HG02938 (cell line): ENCODE data around the gene ZNF678.
"Not testable (repeated sequence)": the region's sequence is repeated elsewhere in the genome, so short reads cannot be mapped to it uniquely, and the experiment has no call there.

Experiments
- ATAC-seq: cut with Tn5 transposase; IDR thresholded peaks from one replicate; pipeline ENCODE4 v1.9.1; 2021; ENCODE audit warnings: mild to moderate bottlenecking, moderate library complexity; ENCODE audit not compliant: unreplicated experiment

The ZNF678 gene

GRCh38 chr1:227549892-227550291, 13.5 kb upstream of the ZNF678 start:
- ATAC-seq: no peak

- not testable (repeated sequence) for ATAC-seq
These were observed 11.5 kb upstream of the ZNF678 start for GRCh38 chr1:227551881-227552280.

GRCh38 chr1:227556288-227556687, 7.1 kb upstream of the ZNF678 start:
- ATAC-seq: no peak

GRCh38 chr1:227557962-227558725, 5.2 kb upstream of the ZNF678 start:
- no peak for ATAC-seq

- ATAC-seq: no peak
These were observed 4.6 kb upstream of the ZNF678 start for GRCh38 chr1:227558732-227559262.

- ATAC-seq: no peak
These were observed 3.9 kb upstream of the ZNF678 start for GRCh38 chr1:227559499-227559898.

- ATAC-seq: no peak
These were observed 3.4 kb upstream of the ZNF678 start for GRCh38 chr1:227559926-227560325.

GRCh38 chr1:227560393-227561173, 2.8 kb upstream of the ZNF678 start:
- ATAC-seq: no peak

- ATAC-seq: no peak
These were observed 2.0 kb upstream of the ZNF678 start for GRCh38 chr1:227561241-227561907.

- no peak for ATAC-seq
These were observed 1.3 kb upstream of the ZNF678 start for GRCh38 chr1:227562037-227562436.

- ATAC-seq: no peak
These were observed 428 bp upstream of the ZNF678 start for GRCh38 chr1:227562933-227563323.

- ATAC-seq: no peak
These were observed 3.9 kb downstream of the ZNF678 start for GRCh38 chr1:227567256-227567655.

- ATAC-seq: no peak
These were observed 5.2 kb downstream of the ZNF678 start for GRCh38 chr1:227568593-227568992.

GRCh38 chr1:227572752-227573151, 9.4 kb downstream of the ZNF678 start:
- ATAC-seq: no peak

- no peak for ATAC-seq
These were observed 11.6 kb downstream of the ZNF678 start for GRCh38 chr1:227574926-227575325.

- no peak for ATAC-seq
These were observed 12.8 kb downstream of the ZNF678 start for GRCh38 chr1:227576189-227576588.

- ATAC-seq: no peak
These were observed 14.1 kb downstream of the ZNF678 start for GRCh38 chr1:227577500-227577899.

GRCh38 chr1:227583354-227583753, 20.0 kb downstream of the ZNF678 start:
- no peak for ATAC-seq

GRCh38 chr1:227586733-227587132, 23.4 kb downstream of the ZNF678 start:
- no peak for ATAC-seq

GRCh38 chr1:227587968-227588367, 24.6 kb downstream of the ZNF678 start:
- ATAC-seq: no peak

- ATAC-seq: not testable (repeated sequence)
These were observed 25.4 kb downstream of the ZNF678 start for GRCh38 chr1:227588769-227589168.
